AG04450 (cell line): Measurements from ENCODE around the gene DHRS12. TPM values are rescaled to one million over a fixed set of nuclear protein-coding genes. Genes with fewer than 3 reads are reported as not detected.
A peak's percentile ranks its signal among the peaks of the same experiment; 100 is the strongest.

ENCODE experiments used
- CTCF ChIA-PET: fragments of 300-600, 350-600 bp; formaldehyde crosslinking; extraction: SDS; loops from one replicate; lab custom pipeline; 2022; ENCODE audit warnings: antibody characterized with exemption, inconsistent platforms; lab: Charles Lee
- POLR2A ChIA-PET: fragments of 350-600 bp; formaldehyde crosslinking; extraction: SDS; loops from one replicate; lab custom pipeline; 2021; ENCODE audit warnings: antibody characterized with exemption, inconsistent platforms; lab: Yijun Ruan, JAX
- DNase-seq: peaks from one replicate; pipeline ENCODE4 v3.0.0-alpha.2; 2011; ENCODE audit warnings: low read depth, low spot score
- H3K27ac ChIP-seq: one replicate; pipeline ENCODE4 v1.5.1; 2012; ENCODE audit warnings: low read depth, low read length, control low read depth
- H3K27me3 ChIP-seq: one replicate; pipeline ENCODE4 v1.6.0; 2012; ENCODE audit warnings: low read length; ENCODE audit not compliant: control insufficient read depth, insufficient read depth
- H3K4me3 ChIP-seq: 2 replicates; pipeline ENCODE4 v1.5.1; 2011; ENCODE audit warnings: mild to moderate bottlenecking, low read depth, low read length, control low read depth
- H3K9me3 ChIP-seq: 2 replicates; pipeline ENCODE4 v1.5.1; 2012; ENCODE audit warnings: low read length; ENCODE audit not compliant: control insufficient read depth, insufficient read depth
- CTCF ChIP-seq: IDR thresholded peaks from 2 replicates; pipeline ENCODE4 v1.5.1; 2011; ENCODE audit warnings: low read depth, low read length, control low read depth, inconsistent platforms
- polyA plus RNA-seq: library from polyadenylated mRNA; depleted of rRNA; stranded (reverse); fragments of >200 nt; gene quantifications from 2 replicates; pipeline ENCODE4 v1.2.3, GENCODE V29; 2011

Gene DHRS12
- polyA plus RNA-seq, 1 experiment: 3.7 TPM

- peak overlapping the region; percentile 43 for H3K27ac ChIP-seq
- ChIA-PET POLR2A (interaction anchor here (1.0 to 2.4 kb wide), 3 partner anchors 30 to 341 kb away, joined by 3 to 16 read pairs (median 3); partner anchors contain the start of gene INTS6), CTCF (interaction anchor here (0.6 to 1.5 kb wide), 6 partner anchors 8 to 366 kb away, joined by 3 to 7 read pairs (median 4); no protein-coding TSS in a partner anchor)
- H3K9me3 ChIP-seq: no peaks in the 10 kb centered on the region
- TF ChIP-seq CTCF: no peak
- DNase-seq: peak; percentile 39
- no peak overlapping the region for H3K4me3 ChIP-seq
- H3K27me3 ChIP-seq: no peaks in the 10 kb centered on the region
These were observed 10.2 kb downstream of the DHRS12 start for GRCh38 chr13:51793570-51794271.

GRCh38 chr13:51786425-51787265 is 17.3 kb downstream of the DHRS12 start:
- ChIA-PET POLR2A (interaction anchor here (1.0 to 2.7 kb wide), 2 partner anchors 22 to 334 kb away, joined by 3 to 10 read pairs; partner anchors contain the start of gene INTS6), CTCF (interaction anchor here (1.0 to 1.8 kb wide), 3 partner anchors 10 to 342 kb away, joined by 3 to 5 read pairs (median 4); no protein-coding TSS in a partner anchor)
- Histone ChIP-seq H3K27ac (no peak overlapping the region), H3K4me3 (no peak overlapping the region), H3K9me3 (no peaks in the 10 kb centered on the region), H3K27me3 (no peaks in the 10 kb centered on the region)
- TF ChIP-seq CTCF: no peak
- no peak for DNase-seq

GRCh38 chr13:51785712-51786424 is 18.1 kb downstream of the DHRS12 start:
- POLR2A ChIA-PET: interaction anchor here (1.0 to 2.7 kb wide), 2 partner anchors 21 to 333 kb away, joined by 3 to 10 read pairs; partner anchors contain the start of gene INTS6
- no peak overlapping the region for H3K4me3 ChIP-seq
- DNase-seq: no peak
- H3K27ac ChIP-seq: no peak overlapping the region
- CTCF ChIA-PET: interaction anchor here (1.0 to 1.8 kb wide), 4 partner anchors 7 to 341 kb away, joined by 3 to 5 read pairs (median 4); no protein-coding TSS in a partner anchor
- no peaks in the 10 kb centered on the region for H3K9me3 ChIP-seq
- H3K27me3 ChIP-seq: no peaks in the 10 kb centered on the region
- no peak for TF ChIP-seq CTCF

- Histone ChIP-seq H3K27ac (no peak overlapping the region), H3K27me3 (no peaks in the 10 kb centered on the region), H3K4me3 (no peak overlapping the region), H3K9me3 (no peaks in the 10 kb centered on the region)
- CTCF ChIA-PET: no interaction called here
- TF ChIP-seq CTCF: no peak
- POLR2A ChIA-PET: no interaction called here
- DNase-seq: no peak
These were observed 19.9 kb downstream of the DHRS12 start for GRCh38 chr13:51784097-51784496.
